ENCODE results near the gene HYAL4. TPM values are rescaled to one million over a fixed set of nuclear protein-coding genes. Genes with fewer than 3 reads are reported as not detected.
"Not testable (repeated sequence)": the region's sequence is repeated elsewhere in the genome, so short reads cannot be mapped to it uniquely, and the experiment has no call there.

HYAL4 gene
- total RNA-seq, 4 donors from 2014 or later = 1.3 to 3.0 TPM; not detected in 2

DNA sequence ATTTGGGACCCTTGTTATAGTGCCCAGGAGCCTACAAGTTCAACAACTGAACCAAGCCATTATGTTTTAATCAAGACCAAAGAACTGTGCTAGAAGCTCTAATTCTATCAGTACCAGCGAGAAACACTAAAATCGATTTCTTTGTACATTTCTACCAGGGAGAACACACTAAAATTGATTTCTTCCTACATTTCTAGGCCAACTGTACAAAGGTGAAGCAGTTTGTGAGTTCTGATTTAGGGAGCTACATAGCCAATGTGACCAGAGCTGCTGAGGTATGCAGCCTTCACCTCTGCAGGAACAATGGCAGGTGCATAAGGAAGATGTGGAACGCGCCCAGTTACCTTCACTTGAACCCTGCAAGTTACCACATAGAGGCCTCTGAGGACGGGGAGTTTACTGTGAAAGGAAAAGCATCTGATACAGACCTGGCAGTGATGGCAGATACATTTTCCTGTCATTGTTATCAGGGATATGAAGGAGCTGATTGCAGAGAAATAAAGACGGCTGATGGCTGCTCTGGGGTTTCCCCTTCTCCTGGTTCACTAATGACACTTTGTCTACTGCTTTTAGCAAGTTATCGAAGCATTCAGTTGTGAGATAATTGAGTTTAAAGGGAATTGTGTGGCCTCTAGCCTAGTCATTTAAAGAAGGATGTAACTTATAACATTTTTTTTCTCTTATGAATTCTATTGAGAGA, 31.7 kb downstream of the HYAL4 start:
- TF ChIP-seq POLR2A (IDR thresholded peaks at IDR 0.05) (no peak), CTCF (IDR thresholded peaks at IDR 0.05) (no peak)
- DNase-seq = no peak
- H3K4me1 ChIP-seq = no peaks in the 10 kb centered on the region
- no peaks in the 10 kb centered on the region for H3K9me3 ChIP-seq
- peaks cover 0 to 3% (median 0%) of the 10 kb centered on the region in 4 donors for H3K27me3 ChIP-seq
- no peak overlapping the region for H3K27ac ChIP-seq
- H3K36me3 ChIP-seq = no peaks in the 10 kb centered on the region
- 51 to 69% methylated on average over 7 of the region's 7 CpGs for WGBS, 2 donors
- intact Hi-C loops (cut with DNase I) = no loop called here
- no peak overlapping the region for H3K4me3 ChIP-seq

GRCh38 chr7:123879628-123880027, 34.7 kb downstream of the HYAL4 start:
- no peaks in the 10 kb centered on the region for H3K9me3 ChIP-seq
- no peaks in the 10 kb centered on the region for H3K36me3 ChIP-seq
- intact Hi-C loops (cut with DNase I) = no loop called here
- H3K27me3 ChIP-seq = no peaks in the 10 kb centered on the region
- TF ChIP-seq CTCF (IDR thresholded peaks at IDR 0.05) (no peak), POLR2A (IDR thresholded peaks at IDR 0.05) (no peak)
- 73 to 76% methylated on average over 4 of the region's 4 CpGs for WGBS, 2 donors
- no peaks in the 10 kb centered on the region for H3K4me1 ChIP-seq
- no peak overlapping the region for H3K4me3 ChIP-seq
- H3K27ac ChIP-seq = no peak overlapping the region
- no peak for DNase-seq

GRCh38 chr7:123881300-123881699, 36.3 kb downstream of the HYAL4 start:
- no peak for TF ChIP-seq POLR2A (IDR thresholded peaks at IDR 0.05)
- no peak for TF ChIP-seq CTCF (IDR thresholded peaks at IDR 0.05)
- WGBS, 2 donors = 54 to 79% methylated on average over 2 of the region's 2 CpGs
- Histone ChIP-seq H3K9me3 (no peaks in the 10 kb centered on the region), H3K4me1 (no peaks in the 10 kb centered on the region), H3K36me3 (no peaks in the 10 kb centered on the region), H3K27me3 (no peaks in the 10 kb centered on the region), H3K4me3 (no peak overlapping the region), H3K27ac (no peak overlapping the region)
- DNase-seq = no peak
- intact Hi-C loops (cut with DNase I) = no loop called here

DNA sequence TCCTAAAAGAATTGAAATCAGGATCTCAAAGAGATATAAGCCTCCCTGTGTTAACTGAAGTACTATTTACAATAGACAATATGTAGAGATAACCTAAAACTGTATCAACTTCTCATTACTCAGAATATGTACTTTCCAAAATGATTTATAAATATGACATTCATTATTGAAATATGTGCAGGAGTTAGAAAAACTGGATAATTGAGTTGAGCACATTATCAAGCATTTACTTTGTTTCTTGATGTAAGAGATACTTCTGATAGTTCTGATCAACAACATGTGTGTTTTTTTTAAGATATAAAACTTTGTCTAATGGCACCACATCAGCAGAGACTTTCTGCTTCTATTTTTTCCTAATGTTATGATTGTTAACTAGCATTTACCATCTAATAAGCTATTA, 38.2 kb downstream of the HYAL4 start:
- no peak overlapping the region for H3K4me3 ChIP-seq
- DNase-seq = no peak
- H3K9me3 ChIP-seq = no peaks in the 10 kb centered on the region
- no peaks in the 10 kb centered on the region for H3K27me3 ChIP-seq
- TF ChIP-seq POLR2A (IDR thresholded peaks at IDR 0.05) = no peak
- no peak overlapping the region for H3K27ac ChIP-seq
- intact Hi-C loops (cut with DNase I) = no loop called here
- H3K36me3 ChIP-seq = no peaks in the 10 kb centered on the region
- H3K4me1 ChIP-seq = no peaks in the 10 kb centered on the region

- Histone ChIP-seq H3K4me3 (no peak overlapping the region), H3K9me3 (peaks cover 0 to 3% (median 0%) of the 10 kb centered on the region in 3 donors), H3K27ac (no peak overlapping the region), H3K36me3 (no peaks in the 10 kb centered on the region), H3K4me1 (no peaks in the 10 kb centered on the region), H3K27me3 (no peaks in the 10 kb centered on the region)
- TF ChIP-seq POLR2A (IDR thresholded peaks at IDR 0.05) = no peak
- no peak for TF ChIP-seq CTCF (IDR thresholded peaks at IDR 0.05)
- no peak for DNase-seq
- intact Hi-C loops (cut with DNase I) = no loop called here
Observed at GRCh38 chr7:123888192-123888591, 43.2 kb downstream of the HYAL4 start.

DNA sequence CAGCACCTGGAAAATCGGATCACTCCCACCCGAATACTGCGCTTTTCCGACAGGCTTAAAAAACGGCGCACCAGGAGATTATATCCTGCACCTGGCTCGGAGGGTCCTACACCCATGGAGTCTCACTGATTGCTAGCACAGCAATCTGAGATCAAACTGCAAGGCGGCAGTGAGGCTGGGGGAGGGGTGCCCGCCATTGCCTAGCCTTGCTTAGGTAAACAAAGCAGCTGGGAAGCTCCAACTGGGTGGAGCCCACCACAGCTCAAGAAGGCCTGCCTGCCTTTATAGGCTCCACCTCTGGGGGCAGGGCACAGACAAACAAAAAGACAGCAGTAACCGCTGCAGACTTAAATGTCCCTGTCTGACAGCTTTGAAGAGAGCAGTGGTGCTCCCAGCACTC, 49.8 kb downstream of the HYAL4 start:
- peaks cover 0 to 19% (median 0%) of the 10 kb centered on the region in 3 donors for H3K9me3 ChIP-seq
- H3K4me3 ChIP-seq; H3K27ac ChIP-seq; H3K4me1 ChIP-seq; H3K36me3 ChIP-seq; intact Hi-C loops (cut with DNase I); H3K27me3 ChIP-seq; DNase-seq: not testable (repeated sequence)
- WGBS, 2 donors = 88 to 95% methylated on average over 5 to 6 of the region's 10 CpGs
